GM10847 (cell line): ENCODE measurements around the gene ZACN.

Experiments used
- POLR2A ChIP-seq: IDR thresholded peaks from 2 replicates; pipeline ENCODE4 v1.6.1; 2011; ENCODE audit not compliant: insufficient read length; ENCODE audit errors: extremely low read depth

Gene ZACN

GRCh38 chr17:76076765-76077583, 2.0 kb upstream of the ZACN start:
- TF ChIP-seq POLR2A = no peak

GRCh38 chr17:76077584-76078110, 1.3 kb upstream of the ZACN start:
- TF ChIP-seq POLR2A = no peak

- TF ChIP-seq POLR2A = no peak
Observed at GRCh38 chr17:76079535-76079955, 563 bp downstream of the ZACN start.

GRCh38 chr17:76079956-76080767, 1.2 kb downstream of the ZACN start:
- TF ChIP-seq POLR2A = no peak

GRCh38 chr17:76080768-76081287, 1.8 kb downstream of the ZACN start:
- no peak for TF ChIP-seq POLR2A

- no peak for TF ChIP-seq POLR2A
Observed at GRCh38 chr17:76081295-76082210, 2.6 kb downstream of the ZACN start.

- no peak for TF ChIP-seq POLR2A
Observed at GRCh38 chr17:76082326-76083251, 3.6 kb downstream of the ZACN start.

GRCh38 chr17:76083536-76084182, 4.7 kb downstream of the ZACN start:
- no peak for TF ChIP-seq POLR2A

- TF ChIP-seq POLR2A = no peak
Observed at GRCh38 chr17:76085066-76085730, 6.2 kb downstream of the ZACN start.

- TF ChIP-seq POLR2A = no peak
Observed at GRCh38 chr17:76085731-76086366, 6.9 kb downstream of the ZACN start.

- no peak for TF ChIP-seq POLR2A
Observed at GRCh38 chr17:76086384-76086783, 7.4 kb downstream of the ZACN start.

- no peak for TF ChIP-seq POLR2A
Observed at GRCh38 chr17:76087531-76087930, 8.5 kb downstream of the ZACN start.
